ENCODE data around the gene ST6GALNAC1. TPM values are rescaled to one million over a fixed set of nuclear protein-coding genes. Genes with fewer than 3 reads are reported as not detected.
"Not testable (repeated sequence)": the region's sequence is repeated elsewhere in the genome, so short reads cannot be mapped to it uniquely, and the experiment has no call there.

ST6GALNAC1 gene
- total and polyA plus RNA-seq, 8 donors = 0.34 to 4.9 (median 1.2) TPM

DNA sequence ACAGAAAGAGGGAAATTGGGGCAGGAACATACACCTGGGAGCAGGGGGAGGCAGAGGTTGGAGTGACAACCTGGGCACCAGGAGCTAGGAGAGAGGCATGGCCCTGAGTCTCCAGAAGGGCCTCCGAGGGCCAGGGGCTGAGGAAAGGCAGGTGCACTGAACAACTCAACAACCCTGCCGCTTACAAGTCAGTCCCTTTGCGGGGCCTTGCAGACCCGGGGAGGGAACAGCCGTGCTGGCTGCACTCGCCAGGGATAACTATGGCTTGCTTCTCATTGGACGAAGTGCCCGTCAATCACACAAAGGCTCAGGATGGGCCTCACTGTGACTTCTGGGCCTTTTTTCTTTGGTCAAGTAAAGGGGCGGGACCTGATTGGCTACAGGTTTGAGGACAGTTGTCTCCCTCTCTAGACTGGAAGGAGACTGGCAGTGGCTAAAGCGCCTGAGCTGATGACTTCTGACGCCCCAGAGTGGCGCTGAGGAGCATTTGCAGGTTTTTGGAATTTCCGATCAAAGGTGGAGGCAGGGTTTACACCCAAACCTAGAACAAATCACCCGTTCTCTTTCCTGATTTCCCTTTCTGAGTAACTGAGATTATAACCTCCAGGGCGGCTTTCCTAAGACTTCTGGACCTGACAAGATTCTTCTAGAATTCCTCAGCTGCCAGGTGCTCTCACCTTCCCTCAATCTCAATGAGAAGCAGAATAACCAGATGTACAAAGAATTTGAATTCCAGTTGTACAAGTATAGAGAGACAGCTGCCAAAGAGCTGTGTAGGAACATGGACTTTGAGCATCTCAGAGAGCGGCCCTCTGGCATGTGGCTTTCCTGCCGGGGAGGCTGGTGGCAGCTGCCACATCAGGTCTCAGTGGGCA, 30.3 kb downstream of the ST6GALNAC1 start:
- H3K9me3 ChIP-seq = no peaks in the 10 kb centered on the region
- H3K4me1 ChIP-seq = no peaks in the 10 kb centered on the region
- H3K27me3 ChIP-seq = no peaks in the 10 kb centered on the region
- no peak overlapping the region for H3K4me3 ChIP-seq
- FAIRE-seq (no peak), DNase-seq (no peak), ATAC-seq (no peak)
- TF ChIP-seq, protein P1, sequence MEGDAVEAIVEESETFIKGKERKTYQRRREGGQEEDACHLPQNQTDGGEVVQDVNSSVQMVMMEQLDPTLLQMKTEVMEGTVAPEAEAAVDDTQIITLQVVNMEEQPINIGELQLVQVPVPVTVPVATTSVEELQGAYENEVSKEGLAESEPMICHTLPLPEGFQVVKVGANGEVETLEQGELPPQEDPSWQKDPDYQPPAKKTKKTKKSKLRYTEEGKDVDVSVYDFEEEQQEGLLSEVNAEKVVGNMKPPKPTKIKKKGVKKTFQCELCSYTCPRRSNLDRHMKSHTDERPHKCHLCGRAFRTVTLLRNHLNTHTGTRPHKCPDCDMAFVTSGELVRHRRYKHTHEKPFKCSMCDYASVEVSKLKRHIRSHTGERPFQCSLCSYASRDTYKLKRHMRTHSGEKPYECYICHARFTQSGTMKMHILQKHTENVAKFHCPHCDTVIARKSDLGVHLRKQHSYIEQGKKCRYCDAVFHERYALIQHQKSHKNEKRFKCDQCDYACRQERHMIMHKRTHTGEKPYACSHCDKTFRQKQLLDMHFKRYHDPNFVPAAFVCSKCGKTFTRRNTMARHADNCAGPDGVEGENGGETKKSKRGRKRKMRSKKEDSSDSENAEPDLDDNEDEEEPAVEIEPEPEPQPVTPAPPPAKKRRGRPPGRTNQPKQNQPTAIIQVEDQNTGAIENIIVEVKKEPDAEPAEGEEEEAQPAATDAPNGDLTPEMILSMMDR (IDR thresholded peaks at IDR 0.05) = no peak
- intact Hi-C loops (cut with DNase I) = no loop called here
- H3K36me3 ChIP-seq = no peaks in the 10 kb centered on the region
- WGBS, 2 donors = 71 to 78% methylated on average over 17 of the region's 17 CpGs
- no peak overlapping the region for H3K27ac ChIP-seq

DNA sequence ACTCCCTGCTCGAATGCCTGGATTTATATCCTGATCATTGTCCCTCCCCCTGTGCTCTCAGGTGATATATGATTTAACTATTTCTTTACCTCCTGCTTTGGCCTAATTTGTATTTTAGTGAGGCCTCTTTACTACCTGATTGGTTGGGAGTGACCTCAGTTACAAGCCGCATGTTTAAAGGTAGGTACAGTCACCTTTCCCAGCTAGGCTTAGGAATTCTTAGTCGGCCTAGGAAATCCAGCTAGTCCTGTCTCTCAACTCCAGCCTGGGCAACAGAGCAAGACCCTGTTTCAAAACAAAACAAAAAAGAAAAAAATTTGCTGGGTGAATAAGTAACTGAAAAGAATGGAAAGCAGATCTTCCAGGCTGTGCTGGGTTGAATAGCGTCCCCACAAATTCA, 31.1 kb downstream of the ST6GALNAC1 start:
- no peak overlapping the region for H3K27ac ChIP-seq
- ATAC-seq = no peak
- intact Hi-C loops (cut with DNase I) = no loop called here

DNA sequence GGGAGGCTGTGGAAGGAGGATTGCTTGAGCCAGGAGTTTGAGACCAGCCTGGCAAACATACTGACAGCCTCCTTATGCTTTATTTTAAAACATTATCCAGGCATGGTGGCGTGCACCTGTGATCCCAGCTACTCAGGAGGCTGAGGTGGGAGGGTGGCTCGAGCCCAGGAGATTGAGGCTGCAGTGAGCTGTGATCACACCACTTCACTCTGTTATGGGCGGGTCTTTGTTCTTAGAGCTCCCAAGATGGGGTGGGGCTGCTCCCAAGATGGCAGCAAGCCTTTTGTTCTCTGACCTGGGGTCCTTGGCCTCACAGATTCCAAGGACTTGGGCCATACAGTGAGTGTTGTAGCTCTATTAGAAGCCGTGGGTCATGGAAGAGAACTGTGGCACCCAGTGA, 31.8 kb downstream of the ST6GALNAC1 start:
- DNase-seq (no peak), ATAC-seq (no peak), FAIRE-seq (no peak)
- WGBS, 2 donors = 69 to 95% methylated on average over 4 of the region's 4 CpGs
- no peak overlapping the region for H3K27ac ChIP-seq
- H3K36me3 ChIP-seq = no peaks in the 10 kb centered on the region
- no peaks in the 10 kb centered on the region for H3K27me3 ChIP-seq
- no peaks in the 10 kb centered on the region for H3K9me3 ChIP-seq
- no peak overlapping the region for H3K4me3 ChIP-seq
- TF ChIP-seq, protein P1 (IDR thresholded peaks at IDR 0.05) = no peak
- no peaks in the 10 kb centered on the region for H3K4me1 ChIP-seq
- intact Hi-C loops (cut with DNase I) = no loop called here

More for the DNA sequence above, 31.1 kb downstream of the ST6GALNAC1 start:
- Histone ChIP-seq H3K27me3 (no peaks in the 10 kb centered on the region), H3K36me3 (no peaks in the 10 kb centered on the region), H3K4me3 (no peak overlapping the region), H3K4me1 (no peaks in the 10 kb centered on the region), H3K9me3 (no peaks in the 10 kb centered on the region)
- DNase-seq (no peak), FAIRE-seq (no peak)
- 66 to 70% methylated on average over 4 of the region's 4 CpGs for WGBS, 2 donors
- TF ChIP-seq, protein P1 (IDR thresholded peaks at IDR 0.05) = no peak

DNA sequence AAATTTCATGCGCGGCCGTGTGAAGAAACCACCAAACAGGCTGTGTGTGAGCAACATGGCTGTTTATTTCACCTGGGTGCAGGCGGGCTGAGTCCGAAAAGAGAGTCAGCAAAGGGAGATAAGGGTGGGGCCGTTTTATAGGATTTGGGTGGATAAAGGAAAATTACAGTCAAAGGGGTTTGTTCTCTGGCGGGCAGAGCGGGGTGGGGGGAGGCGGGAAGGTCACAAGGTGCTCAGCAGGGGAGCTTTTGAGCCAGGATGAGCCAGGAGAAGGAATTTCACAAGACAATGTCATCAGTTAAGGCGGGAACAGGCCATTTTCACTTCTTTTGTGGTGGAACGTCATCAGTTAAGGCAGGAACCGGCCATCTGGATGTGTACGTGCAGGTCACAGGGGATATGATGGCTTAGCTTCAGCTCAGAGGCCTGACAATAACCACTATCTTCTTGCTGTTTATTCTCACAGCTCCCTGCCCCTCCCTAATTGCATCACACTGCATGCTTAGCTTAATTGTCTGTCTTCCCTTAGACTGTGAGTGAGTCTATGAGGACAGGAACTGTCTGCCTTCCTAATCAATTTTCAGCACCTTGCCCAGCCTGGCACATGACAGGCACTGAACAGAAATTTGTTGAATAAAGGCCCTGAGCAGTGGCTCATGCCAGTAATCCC, 32.3 kb downstream of the ST6GALNAC1 start:
- H3K27ac ChIP-seq; intact Hi-C loops (cut with DNase I); H3K9me3 ChIP-seq; DNase-seq; H3K27me3 ChIP-seq; ATAC-seq; H3K4me1 ChIP-seq; H3K36me3 ChIP-seq; FAIRE-seq; H3K4me3 ChIP-seq: not testable (repeated sequence)
- 53 to 61% methylated on average over 11 to 13 of the region's 13 CpGs for WGBS, 2 donors

DNA sequence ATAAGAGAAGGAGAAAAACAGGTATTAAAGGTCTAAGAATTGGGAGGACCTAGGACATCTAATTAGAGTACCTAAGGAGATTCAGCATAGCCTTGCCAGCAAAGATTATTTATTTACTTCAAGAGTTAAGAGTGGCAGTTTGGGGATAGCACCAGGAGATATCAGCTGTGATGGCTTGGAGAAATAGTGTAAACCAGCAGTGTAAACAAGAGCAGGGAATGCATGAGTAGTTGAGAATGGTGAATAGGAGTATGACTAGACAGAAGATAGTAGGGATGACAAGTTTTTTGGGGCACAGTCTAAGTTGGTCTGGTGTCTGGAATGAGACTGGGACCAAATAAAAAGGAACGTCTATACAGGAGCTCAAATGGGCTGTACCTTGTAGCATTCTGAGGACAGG, 36.9 kb downstream of the ST6GALNAC1 start:
- H3K27ac ChIP-seq; DNase-seq; H3K9me3 ChIP-seq; ATAC-seq; intact Hi-C loops (cut with DNase I); FAIRE-seq; H3K36me3 ChIP-seq; H3K27me3 ChIP-seq; H3K4me3 ChIP-seq; H3K4me1 ChIP-seq: not testable (repeated sequence)
- 44 to 70% methylated on average over 1 of the region's 1 CpG for WGBS, 2 donors

DNA sequence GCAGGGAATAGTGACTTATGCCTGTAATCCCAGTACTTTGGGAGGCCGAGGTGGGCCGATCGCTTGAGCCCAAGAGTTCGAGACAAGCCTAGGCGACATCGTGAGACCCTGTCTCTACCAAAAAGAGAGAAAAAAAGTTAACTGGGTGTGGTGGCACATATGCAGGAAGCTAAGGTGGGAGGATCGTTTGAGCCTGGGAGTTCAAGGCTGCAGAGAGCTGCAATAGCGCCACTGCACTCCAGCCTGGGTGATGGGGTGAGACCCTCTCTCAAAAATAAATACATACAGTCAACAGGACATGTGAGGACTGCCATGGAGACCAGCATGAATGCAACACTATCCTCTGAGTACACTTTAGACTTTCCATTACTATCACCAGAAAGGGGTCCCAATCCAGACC, 42.5 kb downstream of the ST6GALNAC1 start:
- ATAC-seq = no peak

More for the DNA sequence above, 42.5 kb downstream of the ST6GALNAC1 start:
- Histone ChIP-seq H3K4me3 (no peak overlapping the region), H3K27ac (no peak overlapping the region), H3K9me3 (no peaks in the 10 kb centered on the region), H3K4me1 (no peaks in the 10 kb centered on the region), H3K36me3 (no peaks in the 10 kb centered on the region), H3K27me3 (no peaks in the 10 kb centered on the region)
- no peak for DNase-seq
- WGBS, 2 donors = 76 to 79% methylated on average over 8 of the region's 8 CpGs
- no peak for FAIRE-seq
- TF ChIP-seq, protein P1 (IDR thresholded peaks at IDR 0.05) = no peak
- intact Hi-C loops (cut with DNase I) = no loop called here

Data from pancreas (tissue), 10 donors.